ENCODE results near the gene GIPR. TPM values are rescaled to one million over a fixed set of nuclear protein-coding genes. Genes with fewer than 3 reads are reported as not detected.
"Not testable (repeated sequence)": the region's sequence is repeated elsewhere in the genome, so short reads cannot be mapped to it uniquely, and the experiment has no call there.

GIPR gene
- total RNA-seq, 1 donor from 2014 or later: 5.0 TPM

DNA sequence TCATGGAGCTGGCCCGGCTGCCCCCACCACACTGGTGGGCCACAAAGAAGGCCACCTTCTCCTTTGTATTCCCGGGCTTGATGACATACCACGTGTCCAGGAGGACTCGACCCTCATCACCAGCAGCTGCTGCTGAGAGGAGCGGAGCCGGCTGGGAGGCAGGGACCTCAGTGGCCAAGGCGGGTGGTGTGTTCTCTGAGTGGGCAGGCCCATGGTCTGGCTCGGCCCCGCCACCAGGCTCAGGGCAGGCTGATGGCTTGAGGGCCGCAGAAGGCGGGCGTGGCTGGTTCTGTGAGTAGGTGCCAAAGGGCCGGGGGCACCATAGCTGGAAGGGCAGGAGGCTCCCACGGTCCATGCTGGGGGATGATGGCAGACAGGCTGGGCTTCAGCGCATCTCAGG is 45.1 kb downstream of the GIPR start:
- DNase-seq (ENCODE audit: missing footprints): no peak
- intact Hi-C loops (cut with DNase I): no loop called here
- no peak for ATAC-seq

DNA sequence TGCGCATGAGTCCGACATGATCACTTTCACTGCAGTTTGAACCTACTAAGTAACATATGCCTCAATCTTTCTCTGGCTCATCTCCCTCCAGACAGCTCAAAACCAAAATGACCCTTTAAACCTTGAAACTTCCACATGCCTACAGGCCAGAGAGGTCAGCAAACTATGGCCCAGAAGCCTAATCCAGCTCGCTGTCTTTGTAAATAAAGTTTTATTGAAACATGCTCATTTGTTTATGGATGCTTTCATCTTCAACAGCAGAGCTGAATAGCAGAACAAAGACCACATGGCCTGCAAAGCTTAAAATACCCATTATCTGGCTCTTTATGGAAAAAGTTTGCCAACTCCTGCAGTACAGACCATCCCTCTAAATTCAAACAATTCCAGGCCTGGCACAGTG is 47.1 kb downstream of the GIPR start:
- intact Hi-C loops (cut with DNase I): no loop called here
- ATAC-seq: no peak
- DNase-seq (ENCODE audit: missing footprints): no peak

DNA sequence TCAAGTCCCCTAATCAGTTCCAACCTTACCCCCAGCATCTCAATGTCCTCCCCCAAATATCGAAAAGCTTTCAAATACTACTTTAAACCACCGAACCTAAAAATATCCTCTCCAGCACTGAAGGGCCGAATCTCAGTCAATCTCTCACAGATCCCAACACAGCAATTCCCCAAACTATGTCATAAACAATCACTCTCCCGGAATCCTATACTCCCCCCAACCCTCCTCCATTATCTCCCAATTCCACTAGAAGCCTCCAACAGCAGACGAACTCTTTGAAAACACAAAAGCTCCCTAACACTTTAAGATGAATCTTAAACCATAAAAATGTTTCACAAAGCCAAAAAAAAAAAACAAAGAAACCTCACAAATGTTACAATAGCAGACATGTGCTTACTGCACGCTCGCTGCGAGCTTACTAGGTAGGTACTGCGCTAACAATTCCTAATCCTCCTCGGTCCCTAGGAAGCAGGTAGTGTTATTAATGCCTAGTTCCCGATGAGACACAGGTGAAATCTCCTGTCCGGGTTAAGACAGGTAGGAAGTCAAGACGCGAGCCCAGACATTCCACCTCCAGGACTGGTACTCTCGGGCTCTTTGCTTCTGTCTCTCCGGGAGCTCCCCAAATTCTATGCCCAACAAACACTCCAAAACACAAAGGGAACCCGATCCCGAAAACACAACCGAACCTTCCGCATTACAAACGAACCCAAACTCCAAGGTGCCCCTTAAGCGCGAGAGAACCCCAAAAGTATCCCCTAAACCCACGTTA is 48.5 kb downstream of the GIPR start:
- ATAC-seq (no peak), DNase-seq (ENCODE audit: missing footprints) (no peak)
- intact Hi-C loops (cut with DNase I): loop anchor here (1.0 to 2.0 kb wide), 3 partner anchors 14 to 52 kb away; partner anchors contain the start of genes FBXO46 and QPCTL

DNA sequence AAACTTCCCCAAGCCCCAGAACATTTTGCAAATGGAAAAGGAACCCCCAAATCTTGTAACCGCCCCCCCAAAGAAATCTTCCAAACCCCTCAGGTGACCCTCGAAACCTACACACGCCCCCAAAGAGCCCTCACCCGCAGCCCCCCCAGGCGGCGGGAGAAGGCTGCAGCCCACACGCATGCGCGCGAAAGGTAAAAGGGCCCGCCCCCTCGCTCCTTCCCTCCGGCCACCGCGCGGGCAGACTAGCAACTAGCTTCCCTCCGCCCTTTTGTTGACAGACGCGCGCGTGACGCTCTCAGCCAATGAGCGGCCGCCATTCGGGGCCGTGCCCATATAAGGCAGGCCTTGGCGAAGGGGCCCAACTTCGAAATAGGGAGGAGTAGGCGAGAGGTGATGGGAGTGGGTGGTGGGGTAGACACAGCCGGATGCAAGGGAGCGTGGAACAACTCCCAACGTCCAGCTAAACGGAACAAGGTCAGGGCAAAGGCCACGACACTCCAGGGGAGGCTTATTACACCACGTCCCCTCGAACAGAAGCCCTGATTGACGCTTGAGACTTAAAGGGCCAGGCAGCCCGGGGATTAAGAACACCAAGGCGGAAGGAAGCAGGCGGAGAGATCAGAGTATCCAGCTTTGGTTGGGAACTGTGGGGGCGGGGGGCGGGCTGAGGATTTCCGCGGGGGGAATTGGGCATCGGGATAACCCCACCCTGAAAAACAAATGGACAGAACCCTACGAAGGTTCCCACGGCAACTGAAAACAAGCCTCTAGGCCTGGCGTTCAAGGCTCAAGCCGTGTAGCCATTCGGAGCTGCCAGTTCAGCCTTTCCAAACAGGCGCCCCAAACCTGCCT is 49.3 kb downstream of the GIPR start:
- ATAC-seq: peak; percentile 99
- DNase-seq (ENCODE audit: missing footprints): peak; percentile 100
- intact Hi-C loops (cut with DNase I): loop anchor here (1.0 to 2.0 kb wide), 3 partner anchors 13 to 51 kb away; partner anchors contain the start of genes FBXO46 and QPCTL

DNA sequence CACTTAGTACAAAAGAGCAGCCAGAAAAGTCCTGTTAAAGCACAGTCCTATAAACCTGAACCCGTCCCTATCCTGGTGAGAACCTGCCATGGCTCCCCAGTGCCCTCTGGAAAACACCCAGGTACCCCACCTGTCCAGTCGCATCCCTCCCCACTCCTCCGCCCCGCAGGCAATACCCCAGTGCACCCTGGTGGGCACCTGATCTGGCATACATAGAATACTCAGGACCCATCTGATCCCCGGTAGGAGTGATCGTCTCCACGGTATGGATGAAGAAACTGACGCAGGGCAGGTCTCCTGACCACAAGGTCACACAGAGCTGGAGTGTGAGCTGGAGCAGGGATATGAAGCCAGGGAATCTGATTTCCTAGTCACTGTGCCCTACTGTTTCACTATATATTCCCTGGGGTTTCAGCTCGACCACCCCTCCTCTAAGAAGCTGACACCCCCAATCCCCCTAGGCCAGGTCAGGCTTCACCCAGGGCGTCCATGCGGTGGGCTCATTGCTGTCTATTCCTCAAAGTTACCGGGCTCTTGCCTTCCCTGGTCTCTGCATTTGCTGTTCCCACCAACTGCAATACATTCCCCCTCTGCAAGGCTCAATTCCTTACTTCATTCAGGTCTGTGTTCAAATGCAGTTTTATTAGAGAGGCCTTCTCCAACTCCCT is 50.1 kb downstream of the GIPR start:
- DNase-seq (ENCODE audit: missing footprints) (no peak), ATAC-seq (no peak)
- intact Hi-C loops (cut with DNase I): loop anchor here (1.0 to 2.0 kb wide), 3 partner anchors 12 to 50 kb away; partner anchors contain the start of genes FBXO46 and QPCTL

DNA sequence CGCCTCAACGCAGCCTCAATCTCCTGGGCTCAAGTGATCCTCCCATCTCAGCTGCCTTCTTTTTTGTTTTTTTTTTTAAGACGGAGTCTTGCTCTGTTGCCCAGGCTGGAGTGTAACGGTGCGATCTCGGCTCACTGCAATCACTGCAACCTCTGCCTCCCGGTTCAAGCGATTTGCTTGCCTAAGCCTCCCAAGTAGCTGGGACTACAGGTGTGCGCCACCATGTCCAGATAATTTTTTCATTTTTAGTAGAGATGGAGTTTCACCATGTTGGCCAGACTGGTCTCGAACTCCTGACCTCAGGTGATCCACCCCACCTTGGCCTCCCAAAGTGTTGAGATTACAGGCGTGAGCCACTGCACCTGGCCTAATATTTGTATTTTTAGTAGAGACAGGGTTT is 52.0 kb downstream of the GIPR start:
- ATAC-seq; intact Hi-C loops (cut with DNase I): not testable (repeated sequence)
- DNase-seq (ENCODE audit: missing footprints): peak; percentile 32

DNA sequence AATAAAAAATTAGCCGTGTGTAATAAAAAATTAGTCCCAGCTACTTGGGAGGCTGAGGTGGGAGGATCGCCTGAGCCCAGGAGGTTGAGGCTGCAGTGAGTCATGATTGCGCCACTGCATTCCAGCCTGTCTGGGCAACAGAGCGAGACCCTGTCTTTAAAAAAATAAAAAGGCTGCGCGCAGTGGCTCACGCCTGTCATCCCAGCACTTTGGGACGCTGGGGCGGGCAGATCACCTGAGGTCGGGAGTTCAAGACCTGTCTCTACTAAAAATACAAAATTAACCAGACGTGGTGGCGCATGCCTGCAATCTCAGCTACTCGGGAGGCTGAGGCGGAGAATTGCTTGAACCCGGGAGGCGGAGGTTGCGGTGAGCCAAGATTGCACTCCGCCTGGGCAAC is 60.7 kb downstream of the GIPR start:
- DNase-seq (ENCODE audit: missing footprints); ATAC-seq; intact Hi-C loops (cut with DNase I): not testable (repeated sequence)

DNA sequence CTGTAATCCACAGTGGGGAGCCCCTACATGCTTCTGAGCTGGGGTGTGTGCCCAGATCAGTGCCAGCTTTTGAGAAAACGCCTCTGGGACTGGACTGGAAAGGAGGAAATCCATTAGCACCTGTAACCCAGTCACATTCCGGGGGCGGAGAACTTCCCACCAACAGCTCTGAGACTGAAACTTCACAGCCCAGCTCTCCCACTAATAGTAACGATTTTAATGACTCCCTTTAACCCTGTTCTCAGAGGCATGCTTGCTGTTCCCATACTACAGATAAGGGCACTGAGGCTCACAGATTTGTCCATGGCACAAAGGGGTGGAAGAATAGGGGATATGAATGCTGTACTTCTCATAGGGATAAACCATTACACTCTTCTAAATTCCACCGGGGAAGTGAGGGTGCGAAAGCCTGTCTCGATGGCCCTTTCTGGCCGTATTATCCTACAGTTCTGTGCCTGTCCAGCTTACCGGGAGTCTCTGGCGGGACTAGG is 61.8 kb downstream of the GIPR start:
- DNase-seq (ENCODE audit: missing footprints) (no peak), ATAC-seq (no peak)
- intact Hi-C loops (cut with DNase I): loop anchor here (1.0 kb wide), 1 partner anchor 13 kb away; no protein-coding TSS in a partner anchor

DNA sequence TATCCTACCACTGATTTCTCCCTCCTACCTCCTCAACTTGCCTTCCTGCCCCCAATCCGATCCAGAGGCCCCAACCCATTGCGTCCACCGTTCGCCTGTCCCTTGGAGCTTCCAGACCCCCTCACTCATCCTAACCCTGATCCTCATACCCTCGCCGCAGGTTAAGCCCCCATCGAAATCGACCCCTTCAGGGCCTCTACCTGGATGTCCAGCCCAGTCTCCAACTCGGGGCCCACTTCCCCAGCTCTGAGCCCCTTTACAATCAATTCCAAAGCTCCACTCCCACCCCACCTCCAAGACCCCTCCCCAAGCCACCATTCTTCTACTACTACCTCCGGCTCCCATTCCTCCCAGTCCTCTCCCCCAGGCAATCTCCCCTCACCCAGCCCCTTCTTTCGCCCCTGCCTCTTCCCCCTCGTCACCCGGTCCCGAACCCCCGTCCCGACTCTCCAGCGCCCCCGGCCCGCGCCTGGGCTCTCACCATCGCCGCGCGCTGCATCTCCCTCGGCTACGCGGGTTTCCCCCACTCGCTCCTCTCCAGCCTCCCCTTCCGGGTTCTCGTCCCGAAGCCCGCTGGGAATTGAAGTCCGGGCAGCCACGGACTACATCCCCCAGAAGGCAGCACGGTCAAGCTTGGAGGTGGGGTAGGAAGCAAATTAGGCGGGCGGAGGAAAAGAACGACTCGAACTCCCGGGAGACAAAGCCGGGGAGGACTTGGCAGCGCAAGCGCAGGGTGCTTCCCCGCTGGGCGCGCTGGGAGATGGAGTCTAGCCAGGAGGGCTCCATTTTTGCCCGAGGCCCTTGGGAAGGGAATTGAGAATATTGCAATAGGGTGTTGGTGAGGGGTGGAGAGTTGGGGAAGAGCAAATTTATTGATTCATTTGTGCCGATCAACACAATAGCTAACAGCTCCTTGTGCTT is 62.6 kb downstream of the GIPR start, which contains the start of gene FBXO46:
TSS of gene FBXO46 (minus strand) at position 529 of the 921 bp plus-strand sequence. CDS start 17,401 bp downstream, outside the sequence.
- DNase-seq (ENCODE audit: missing footprints) (peak; percentile 96), ATAC-seq (peak; percentile 98)
- intact Hi-C loops (cut with DNase I): loop anchor here (1.0 kb wide), 2 partner anchors 13 to 35 kb away; no protein-coding TSS in a partner anchor

Small RNAs within 50 kb of the gene (microRNA-seq; reads per million reads assigned to microRNA genes)
- 56.0 reads per million, percentile 45 among the genes with 10 or more reads in this experiment for gene MIR330
- not detected for gene MIR642A
- gene MIR642B: not detected

Other genes starting within 250 kb of the GIPR start
- 166 TPM for gene ERCC1, start 244.3 kb upstream of the GIPR start, total RNA-seq
- gene FOSB, start 200.2 kb upstream of the GIPR start, total RNA-seq: 0.32 TPM
- 30.6 TPM for gene RTN2, start 171.2 kb upstream of the GIPR start, total RNA-seq
- 0.65 TPM for gene PPM1N, start 169.8 kb upstream of the GIPR start, total RNA-seq
- gene VASP, start 160.7 kb upstream of the GIPR start, total RNA-seq: 49.0 TPM
- gene OPA3, start 83.4 kb upstream of the GIPR start, total RNA-seq: 24.5 TPM
- 5.4 TPM for gene GPR4, start 66.0 kb upstream of the GIPR start, total RNA-seq
- 39.1 TPM for gene EML2, start 28.8 kb upstream of the GIPR start, total RNA-seq
- 252 TPM for gene SNRPD2, start 23.7 kb downstream of the GIPR start, total RNA-seq
- gene QPCTL, start 24.4 kb downstream of the GIPR start, total RNA-seq: 1.5 TPM
- gene FBXO46, start 62.7 kb downstream of the GIPR start, total RNA-seq: 13.1 TPM
- not detected for gene MEIOSIN, start 65.2 kb downstream of the GIPR start, total RNA-seq
- gene SIX5, start 101.0 kb downstream of the GIPR start, total RNA-seq: 22.3 TPM
- gene DMPK, start 114.3 kb downstream of the GIPR start, total RNA-seq: 233 TPM
- gene DMWD, start 124.6 kb downstream of the GIPR start, total RNA-seq: 52.0 TPM
- not detected for gene RSPH6A, start 147.1 kb downstream of the GIPR start, total RNA-seq
- gene SYMPK, start 194.9 kb downstream of the GIPR start, total RNA-seq: 29.9 TPM
- not detected for gene FOXA3, start 196.1 kb downstream of the GIPR start, total RNA-seq
- gene IRF2BP1, start 217.9 kb downstream of the GIPR start, total RNA-seq: 19.9 TPM
- gene MYPOP, start 234.4 kb downstream of the GIPR start, total RNA-seq: 16.0 TPM
- gene NANOS2, start 246.6 kb downstream of the GIPR start, total RNA-seq: not detected